Measurements from ENCODE around the gene DNAAF5.

GRCh38 chr7:835021-835420 lies 108.5 kb downstream of the DNAAF5 start:
- TF ChIP-seq, protein P1, sequence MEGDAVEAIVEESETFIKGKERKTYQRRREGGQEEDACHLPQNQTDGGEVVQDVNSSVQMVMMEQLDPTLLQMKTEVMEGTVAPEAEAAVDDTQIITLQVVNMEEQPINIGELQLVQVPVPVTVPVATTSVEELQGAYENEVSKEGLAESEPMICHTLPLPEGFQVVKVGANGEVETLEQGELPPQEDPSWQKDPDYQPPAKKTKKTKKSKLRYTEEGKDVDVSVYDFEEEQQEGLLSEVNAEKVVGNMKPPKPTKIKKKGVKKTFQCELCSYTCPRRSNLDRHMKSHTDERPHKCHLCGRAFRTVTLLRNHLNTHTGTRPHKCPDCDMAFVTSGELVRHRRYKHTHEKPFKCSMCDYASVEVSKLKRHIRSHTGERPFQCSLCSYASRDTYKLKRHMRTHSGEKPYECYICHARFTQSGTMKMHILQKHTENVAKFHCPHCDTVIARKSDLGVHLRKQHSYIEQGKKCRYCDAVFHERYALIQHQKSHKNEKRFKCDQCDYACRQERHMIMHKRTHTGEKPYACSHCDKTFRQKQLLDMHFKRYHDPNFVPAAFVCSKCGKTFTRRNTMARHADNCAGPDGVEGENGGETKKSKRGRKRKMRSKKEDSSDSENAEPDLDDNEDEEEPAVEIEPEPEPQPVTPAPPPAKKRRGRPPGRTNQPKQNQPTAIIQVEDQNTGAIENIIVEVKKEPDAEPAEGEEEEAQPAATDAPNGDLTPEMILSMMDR (IDR thresholded peaks at IDR 0.05) = no peak
- TF ChIP-seq POLR2A (IDR thresholded peaks at IDR 0.05) = no peak
- no peak for TF ChIP-seq EP300 (IDR thresholded peaks at IDR 0.05)
- no peak for TF ChIP-seq POLR2AphosphoS5 (IDR thresholded peaks at IDR 0.05)
